Tibial artery (tissue), 4 donors: Measurements from ENCODE around the gene MAEL.

Experiments used
- DNase-seq, 2 donors: peaks; one replicate each; pipeline ENCODE4 v3.0.0-alpha.2; 2019
- H3K27ac ChIP-seq, 2 donors: fragments of 200-600 bp; sonication (generic) in 1 of 2; 1 replicate in 1 of 2; 2 replicates in 1 of 2; pipeline ENCODE4 v1.5.1; 2018 to 2019; ENCODE audit warnings: mild to moderate bottlenecking in 1 of 2
- H3K27me3 ChIP-seq, 2 donors: fragments of 200-600 bp; sonication (generic) in 1 of 2; one replicate each; pipeline versions ENCODE4 v1.5.1 to v1.6.0; 2016 to 2019
- H3K36me3 ChIP-seq, 3 donors: fragments of 200-600 bp; sonication (generic) in 2 of 3; one replicate each; pipeline ENCODE4 v1.5.1; 2016 to 2019; ENCODE audit warnings: mild to moderate bottlenecking in 2 of 3
- H3K4me1 ChIP-seq, 4 donors: fragments of 200-600 bp; sonication (generic) in 2 of 4; 1 replicate in 3 of 4; 2 replicates in 1 of 4; pipeline ENCODE4 v1.5.1; 2016 to 2019
- H3K4me3 ChIP-seq, 2 donors: fragments of 200-600 bp; sonication (generic) in 1 of 2; 1 replicate in 1 of 2; 2 replicates in 1 of 2; pipeline ENCODE4 v1.5.1; 2018 to 2019; ENCODE audit warnings: mild to moderate bottlenecking in 2 of 2
- H3K9me3 ChIP-seq, 3 donors: fragments of 200-600 bp; sonication (generic) in 1 of 3; one replicate each; pipeline ENCODE4 v1.5.1; 2016 to 2019
- intact Hi-C: fragments of 100-400 bp; cut with DNase I; formaldehyde crosslinking; loops from one replicate; pipeline ENCODE4 v1.15.0; 2023; ENCODE audit warnings: low total_unique reads
- TF ChIP-seq, protein P1 (sequence below), 2 experiments: fragments of 200-600 bp in 1 of 2; fragments of 450-650 bp in 1 of 2; IDR thresholded peaks; one replicate each; pipeline ENCODE4 v1.5.1; 2017 to 2019; ENCODE audit warnings: antibody characterized with exemption in 2 of 2, mild to moderate bottlenecking in 1 of 2, moderate library complexity in 1 of 2

MAEL gene

DNA sequence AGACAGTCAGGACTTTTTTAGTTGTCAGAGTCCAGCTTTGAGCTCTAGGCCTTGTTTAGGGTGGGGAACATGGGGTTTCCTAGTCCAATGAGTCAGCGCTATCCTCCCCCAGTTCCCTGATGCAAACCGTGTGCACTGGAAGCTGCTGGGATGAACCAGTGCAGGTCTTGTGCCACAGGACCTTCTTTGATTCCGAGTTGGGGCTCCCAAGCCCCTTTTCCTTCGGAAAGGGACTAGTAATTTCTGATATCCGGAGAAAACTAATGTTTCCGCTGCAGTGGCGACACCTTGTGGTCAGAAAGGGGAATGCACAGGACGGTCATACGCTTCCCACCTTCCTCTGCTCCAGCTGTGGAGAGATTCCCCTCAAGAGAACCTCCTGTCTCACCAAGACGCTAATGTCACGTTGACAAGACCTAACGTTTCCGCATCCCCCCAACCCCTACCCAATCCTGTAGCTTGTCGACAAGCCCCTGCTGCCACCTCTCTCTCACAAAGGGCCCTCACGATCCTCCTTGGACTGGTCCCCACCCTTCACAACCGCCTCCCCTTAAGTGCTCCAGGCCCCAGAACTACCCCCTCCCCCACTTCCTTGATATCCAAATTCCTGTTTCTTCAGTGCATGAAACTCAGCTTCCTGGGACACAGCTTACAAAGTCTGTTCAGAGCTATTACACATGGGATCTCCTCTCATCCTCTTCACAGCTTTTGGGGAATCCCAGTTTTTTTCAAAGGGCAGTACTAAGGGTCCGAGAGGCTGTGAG, 70.1 kb downstream of the MAEL start:
- no peak overlapping the region for H3K4me3 ChIP-seq

GRCh38 chr1:167059809-167060107, 70.7 kb downstream of the MAEL start:
- H3K36me3 ChIP-seq = no peaks in the 10 kb centered on the region
- intact Hi-C loops = loop anchor here (5.0 to 10.0 kb wide), 3 partner anchors 152 to 175 kb away; partner anchors contain the start of gene POU2F1
- no peak overlapping the region for H3K27ac ChIP-seq
- peaks cover 0 to 18% of the 10 kb centered on the region in 2 donors for H3K27me3 ChIP-seq
- no peak overlapping the region for H3K4me3 ChIP-seq
- no peak for DNase-seq
- TF ChIP-seq, protein P1, sequence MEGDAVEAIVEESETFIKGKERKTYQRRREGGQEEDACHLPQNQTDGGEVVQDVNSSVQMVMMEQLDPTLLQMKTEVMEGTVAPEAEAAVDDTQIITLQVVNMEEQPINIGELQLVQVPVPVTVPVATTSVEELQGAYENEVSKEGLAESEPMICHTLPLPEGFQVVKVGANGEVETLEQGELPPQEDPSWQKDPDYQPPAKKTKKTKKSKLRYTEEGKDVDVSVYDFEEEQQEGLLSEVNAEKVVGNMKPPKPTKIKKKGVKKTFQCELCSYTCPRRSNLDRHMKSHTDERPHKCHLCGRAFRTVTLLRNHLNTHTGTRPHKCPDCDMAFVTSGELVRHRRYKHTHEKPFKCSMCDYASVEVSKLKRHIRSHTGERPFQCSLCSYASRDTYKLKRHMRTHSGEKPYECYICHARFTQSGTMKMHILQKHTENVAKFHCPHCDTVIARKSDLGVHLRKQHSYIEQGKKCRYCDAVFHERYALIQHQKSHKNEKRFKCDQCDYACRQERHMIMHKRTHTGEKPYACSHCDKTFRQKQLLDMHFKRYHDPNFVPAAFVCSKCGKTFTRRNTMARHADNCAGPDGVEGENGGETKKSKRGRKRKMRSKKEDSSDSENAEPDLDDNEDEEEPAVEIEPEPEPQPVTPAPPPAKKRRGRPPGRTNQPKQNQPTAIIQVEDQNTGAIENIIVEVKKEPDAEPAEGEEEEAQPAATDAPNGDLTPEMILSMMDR (IDR thresholded peaks at IDR 0.05) = no peak
- H3K4me1 ChIP-seq = peaks cover 0 to 4% (median 3%) of the 10 kb centered on the region in 4 donors
- no peaks in the 10 kb centered on the region for H3K9me3 ChIP-seq

More for the DNA sequence above, 70.1 kb downstream of the MAEL start:
- intact Hi-C loops = loop anchor here (5.0 kb wide), 1 partner anchor 152 kb away; no protein-coding TSS in a partner anchor
- no peaks in the 10 kb centered on the region for H3K9me3 ChIP-seq
- DNase-seq = peak in 1 of 2 donors; percentile 66
- H3K27ac ChIP-seq = no peak overlapping the region
- peaks cover 0 to 4% (median 3%) of the 10 kb centered on the region in 4 donors for H3K4me1 ChIP-seq
- H3K36me3 ChIP-seq = no peaks in the 10 kb centered on the region
- TF ChIP-seq, protein P1 (IDR thresholded peaks at IDR 0.05) = peak; percentile 89 to 93
- H3K27me3 ChIP-seq = peaks cover 0 to 23% of the 10 kb centered on the region in 2 donors

DNA sequence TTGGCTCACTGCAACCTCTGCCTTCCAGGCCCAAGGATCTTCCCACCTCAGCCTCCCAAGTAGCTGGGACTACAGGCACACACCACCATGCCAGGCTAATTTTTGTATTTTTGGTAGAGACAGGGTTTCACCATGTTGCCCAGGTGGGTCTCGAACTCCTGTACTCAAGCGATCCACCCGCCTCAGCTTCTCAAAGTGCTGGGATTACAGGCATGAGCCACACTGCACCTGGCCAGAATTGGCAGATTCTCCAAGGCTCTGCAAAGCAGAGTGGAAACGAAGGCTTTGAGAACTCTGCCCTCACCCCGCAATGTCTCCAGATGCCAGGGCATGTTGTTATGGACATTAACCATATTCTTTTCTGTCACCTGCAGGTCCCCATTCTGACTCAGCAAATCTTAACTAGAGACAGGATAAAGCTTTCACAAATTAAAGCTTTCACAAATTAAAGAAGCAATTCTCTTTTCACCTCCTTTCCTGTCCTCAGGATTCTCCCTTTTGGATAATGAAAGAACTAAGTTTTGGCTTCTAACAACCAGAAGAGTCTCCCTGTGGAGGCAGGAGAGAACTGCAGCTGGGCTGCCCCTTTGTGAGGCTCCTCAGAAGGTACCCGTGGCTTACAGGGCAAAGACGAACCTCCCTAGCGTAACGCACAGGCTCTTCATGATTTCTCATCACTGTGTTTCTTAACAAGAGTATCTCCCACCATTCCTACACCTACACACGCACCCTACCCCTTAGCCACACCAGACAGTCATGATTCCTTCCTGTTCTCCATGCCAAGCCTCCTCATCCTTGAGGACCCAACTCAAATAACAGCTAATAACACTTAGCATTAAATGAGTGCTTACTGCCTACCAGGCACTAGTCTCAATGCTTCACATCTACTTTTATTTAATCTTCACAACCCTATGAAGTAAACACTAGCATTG, 71.3 kb downstream of the MAEL start:
- no peak overlapping the region for H3K27ac ChIP-seq
- no peaks in the 10 kb centered on the region for H3K9me3 ChIP-seq
- H3K4me1 ChIP-seq = peaks cover 0 to 4% (median 3%) of the 10 kb centered on the region in 4 donors
- DNase-seq = no peak
- TF ChIP-seq, protein P1 (IDR thresholded peaks at IDR 0.05) = no peak
- intact Hi-C loops = loop anchor here (10.0 kb wide), 2 partner anchors 164 to 176 kb away; partner anchors contain the start of gene POU2F1
- no peaks in the 10 kb centered on the region for H3K36me3 ChIP-seq
- H3K4me3 ChIP-seq = no peak overlapping the region
- peaks cover 0 to 12% of the 10 kb centered on the region in 2 donors for H3K27me3 ChIP-seq

GRCh38 chr1:167061073-167061464, 72.0 kb downstream of the MAEL start:
- Histone ChIP-seq H3K27ac (no peak overlapping the region), H3K4me3 (no peak overlapping the region), H3K4me1 (peaks cover 0 to 4% (median 3%) of the 10 kb centered on the region in 4 donors), H3K36me3 (no peaks in the 10 kb centered on the region), H3K27me3 (peaks cover 0 to 12% of the 10 kb centered on the region in 2 donors), H3K9me3 (no peaks in the 10 kb centered on the region)
- intact Hi-C loops = loop anchor here (10.0 kb wide), 2 partner anchors 164 to 176 kb away; partner anchors contain the start of gene POU2F1
- no peak for DNase-seq
- TF ChIP-seq, protein P1 (IDR thresholded peaks at IDR 0.05) = no peak

- peaks cover 0 to 12% of the 10 kb centered on the region in 2 donors for H3K27me3 ChIP-seq
- no peaks in the 10 kb centered on the region for H3K36me3 ChIP-seq
- TF ChIP-seq, protein P1 (IDR thresholded peaks at IDR 0.05) = no peak
- no peak overlapping the region for H3K4me3 ChIP-seq
- H3K27ac ChIP-seq = no peak overlapping the region
- DNase-seq = no peak
- intact Hi-C loops = loop anchor here (2.0 to 10.0 kb wide), 4 partner anchors 160 to 463 kb away; partner anchors contain the start of gene POU2F1
- no peaks in the 10 kb centered on the region for H3K9me3 ChIP-seq
- peaks cover 0 to 6% (median 1%) of the 10 kb centered on the region in 4 donors for H3K4me1 ChIP-seq
Measured at GRCh38 chr1:167064621-167065020, 75.5 kb downstream of the MAEL start.
